NCI-H2171 (cell line): ENCODE results near the gene COL18A1.
"Not testable (repeated sequence)": the region's sequence is repeated elsewhere in the genome, so short reads cannot be mapped to it uniquely, and the experiment has no call there.

ENCODE experiments used
- DNase-seq: peaks from one replicate; lab custom pipeline; 2025; lab: John Stamatoyannopoulos, UW

The COL18A1 gene

GRCh38 chr21:45560106-45561021 is 155.4 kb downstream of the COL18A1 start:
- DNase-seq: no peak

GRCh38 chr21:45561241-45561640 is 156.3 kb downstream of the COL18A1 start:
- DNase-seq: not testable (repeated sequence)

- no peak for DNase-seq
Observed at GRCh38 chr21:45562402-45562801, 157.4 kb downstream of the COL18A1 start.

- no peak for DNase-seq
Observed at GRCh38 chr21:45562965-45563364, 158.0 kb downstream of the COL18A1 start.
